ENCODE measurements around the gene MMP1. TPM values are rescaled to one million over a fixed set of nuclear protein-coding genes. Genes with fewer than 3 reads are reported as not detected.

The MMP1 gene
- total RNA-seq, 2 donors from 2014 or later = 0.42 to 2.9 TPM

GRCh38 chr11:102762361-102762767 is 35.6 kb downstream of the MMP1 start:
- H3K4me3 ChIP-seq = no peak overlapping the region
- H3K9me3 ChIP-seq = no peaks in the 10 kb centered on the region
- H3K4me1 ChIP-seq = no peaks in the 10 kb centered on the region
- intact Hi-C loops (cut with DNase I) = no loop called here
- no peaks in the 10 kb centered on the region for H3K36me3 ChIP-seq
- H3K9ac ChIP-seq (ENCODE audit: low read depth in 2 of 2, low read length in 2 of 2) = no peak overlapping the region
- TF ChIP-seq CTCF (IDR thresholded peaks at IDR 0.05) = no peak
- no peaks in the 10 kb centered on the region for H3K27me3 ChIP-seq
- DNase-seq = no peak
- H3K27ac ChIP-seq = no peak overlapping the region

GRCh38 chr11:102761646-102762238 is 36.2 kb downstream of the MMP1 start:
- Histone ChIP-seq H3K27me3 (no peaks in the 10 kb centered on the region), H3K9ac (ENCODE audit: low read depth in 2 of 2, low read length in 2 of 2) (no peak overlapping the region), H3K36me3 (no peaks in the 10 kb centered on the region), H3K27ac (no peak overlapping the region), H3K4me1 (no peaks in the 10 kb centered on the region), H3K9me3 (no peaks in the 10 kb centered on the region), H3K4me3 (no peak overlapping the region)
- DNase-seq = no peak
- no peak for TF ChIP-seq CTCF (IDR thresholded peaks at IDR 0.05)
- intact Hi-C loops (cut with DNase I) = no loop called here

- no peaks in the 10 kb centered on the region for H3K36me3 ChIP-seq
- TF ChIP-seq CTCF (IDR thresholded peaks at IDR 0.05) = no peak
- intact Hi-C loops (cut with DNase I) = no loop called here
- H3K27me3 ChIP-seq = no peaks in the 10 kb centered on the region
- no peaks in the 10 kb centered on the region for H3K4me1 ChIP-seq
- H3K9ac ChIP-seq (ENCODE audit: low read depth in 2 of 2, low read length in 2 of 2) = no peak overlapping the region
- DNase-seq = no peak
- no peak overlapping the region for H3K27ac ChIP-seq
- no peak overlapping the region for H3K4me3 ChIP-seq
- no peaks in the 10 kb centered on the region for H3K9me3 ChIP-seq
Observed at GRCh38 chr11:102760344-102761035, 37.5 kb downstream of the MMP1 start.

- intact Hi-C loops (cut with DNase I) = no loop called here
- Histone ChIP-seq H3K36me3 (no peaks in the 10 kb centered on the region), H3K4me3 (no peak overlapping the region), H3K9me3 (no peaks in the 10 kb centered on the region), H3K27ac (no peak overlapping the region), H3K27me3 (no peaks in the 10 kb centered on the region), H3K4me1 (no peaks in the 10 kb centered on the region), H3K9ac (ENCODE audit: low read depth in 2 of 2, low read length in 2 of 2) (no peak overlapping the region)
- TF ChIP-seq CTCF (IDR thresholded peaks at IDR 0.05) = no peak
- no peak for DNase-seq
Observed at GRCh38 chr11:102757823-102758549, 40.0 kb downstream of the MMP1 start.

- no peak for TF ChIP-seq CTCF (IDR thresholded peaks at IDR 0.05)
- no peak overlapping the region for H3K27ac ChIP-seq
- intact Hi-C loops (cut with DNase I) = no loop called here
Observed at GRCh38 chr11:102753267-102753666, 44.7 kb downstream of the MMP1 start.

More at GRCh38 chr11:102753267-102753666, 44.7 kb downstream of the MMP1 start:
- Histone ChIP-seq H3K27me3 (no peaks in the 10 kb centered on the region), H3K9me3 (no peaks in the 10 kb centered on the region), H3K4me3 (no peak overlapping the region), H3K4me1 (no peaks in the 10 kb centered on the region), H3K36me3 (no peaks in the 10 kb centered on the region), H3K9ac (ENCODE audit: low read depth in 2 of 2, low read length in 2 of 2) (no peak overlapping the region)
- DNase-seq = no peak

All from colonic mucosa (tissue), 4 donors.